ENCODE data around the gene PLA2G4B.

DNA sequence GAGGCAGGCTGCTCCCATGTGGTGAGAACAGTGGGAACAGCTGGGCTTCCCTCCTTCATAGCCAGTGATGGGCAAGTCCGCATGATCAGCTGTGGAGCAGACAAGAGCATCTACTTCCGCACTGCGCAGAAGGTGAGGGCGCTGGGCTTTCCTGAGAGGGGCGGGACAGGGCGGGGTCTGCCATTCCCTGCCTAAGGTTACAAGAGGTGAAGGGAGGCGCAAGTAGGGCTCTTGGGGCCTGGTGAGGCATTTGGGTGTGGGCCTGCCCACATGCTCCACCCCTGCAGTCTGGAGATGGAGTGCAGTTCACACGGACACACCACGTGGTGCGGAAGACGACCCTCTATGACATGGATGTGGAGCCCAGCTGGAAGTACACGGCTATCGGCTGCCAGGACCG, 21.3 kb upstream of the PLA2G4B start:
- TF ChIP-seq, protein P1, sequence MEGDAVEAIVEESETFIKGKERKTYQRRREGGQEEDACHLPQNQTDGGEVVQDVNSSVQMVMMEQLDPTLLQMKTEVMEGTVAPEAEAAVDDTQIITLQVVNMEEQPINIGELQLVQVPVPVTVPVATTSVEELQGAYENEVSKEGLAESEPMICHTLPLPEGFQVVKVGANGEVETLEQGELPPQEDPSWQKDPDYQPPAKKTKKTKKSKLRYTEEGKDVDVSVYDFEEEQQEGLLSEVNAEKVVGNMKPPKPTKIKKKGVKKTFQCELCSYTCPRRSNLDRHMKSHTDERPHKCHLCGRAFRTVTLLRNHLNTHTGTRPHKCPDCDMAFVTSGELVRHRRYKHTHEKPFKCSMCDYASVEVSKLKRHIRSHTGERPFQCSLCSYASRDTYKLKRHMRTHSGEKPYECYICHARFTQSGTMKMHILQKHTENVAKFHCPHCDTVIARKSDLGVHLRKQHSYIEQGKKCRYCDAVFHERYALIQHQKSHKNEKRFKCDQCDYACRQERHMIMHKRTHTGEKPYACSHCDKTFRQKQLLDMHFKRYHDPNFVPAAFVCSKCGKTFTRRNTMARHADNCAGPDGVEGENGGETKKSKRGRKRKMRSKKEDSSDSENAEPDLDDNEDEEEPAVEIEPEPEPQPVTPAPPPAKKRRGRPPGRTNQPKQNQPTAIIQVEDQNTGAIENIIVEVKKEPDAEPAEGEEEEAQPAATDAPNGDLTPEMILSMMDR (IDR thresholded peaks at IDR 0.05; ENCODE audit: insufficient read depth, low read depth, low read length), result no peak
- TF ChIP-seq EZH2 (IDR thresholded peaks at IDR 0.05; ENCODE audit: insufficient read depth, low read length), result no peak

All from astrocyte (in vitro differentiated cells and primary cell).